ENCODE data around the gene CD59. TPM values are rescaled to one million over a fixed set of nuclear protein-coding genes. Genes with fewer than 3 reads are reported as not detected.
A peak's percentile ranks its signal among the peaks of the same experiment; 100 is the strongest.

CD59 gene
- total RNA-seq, 4 donors from 2014 or later, result 252 to 647 (median 432) TPM

DNA sequence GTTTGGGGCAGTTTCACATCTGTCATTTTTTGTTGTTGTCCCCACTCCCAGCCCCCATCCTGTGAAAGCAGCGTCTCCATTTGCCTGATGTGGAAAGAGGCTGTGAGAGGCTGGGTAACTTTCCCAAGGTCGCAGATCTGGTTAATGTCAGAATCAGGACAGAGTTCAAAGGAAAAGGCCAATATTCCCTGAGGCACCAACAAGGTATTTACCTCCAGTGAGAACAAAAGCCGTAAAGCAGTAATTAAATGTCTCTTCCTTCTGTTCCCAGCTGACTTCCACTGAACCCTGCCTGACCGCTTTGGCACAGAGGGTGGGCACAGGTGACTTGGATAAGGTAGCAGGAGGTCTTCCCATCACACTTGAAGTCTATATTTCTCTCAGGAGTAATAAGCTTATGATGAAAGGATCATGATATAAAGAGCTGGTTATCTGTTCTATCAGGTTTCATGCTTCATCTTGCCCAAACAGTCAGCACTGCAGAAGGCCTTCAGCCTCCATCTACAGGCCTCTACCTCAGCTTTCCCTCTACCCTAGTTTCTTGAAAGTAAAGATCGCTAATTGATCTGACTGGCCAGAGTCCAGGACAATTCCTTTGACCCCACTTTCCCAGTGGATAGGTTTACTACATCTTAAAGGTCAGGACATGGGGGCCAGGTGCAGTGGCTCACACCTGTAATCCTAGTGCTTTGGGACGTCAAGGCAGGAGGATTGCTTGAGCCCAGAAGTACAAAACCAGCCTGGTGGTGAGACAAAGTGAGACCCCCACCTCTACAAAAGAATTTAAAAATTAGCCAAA lies 45.0 kb downstream of the CD59 start:
- peaks cover 0 to 61% (median 17%) of the 10 kb centered on the region in 3 donors for H3K4me1 ChIP-seq
- 60 to 63% methylated on average over 1 to 5 of the region's 6 CpGs for WGBS, 2 donors (ENCODE audit: low coverage in 1 of 2)
- no peak for TF ChIP-seq EP300 (IDR thresholded peaks at IDR 0.05)
- H3K27ac ChIP-seq, result peak overlapping the region; percentile 64 to 86 (median 76)
- no peak overlapping the region for H3K4me3 ChIP-seq
- ATAC-seq, result no peak
- no peaks in the 10 kb centered on the region for H3K36me3 ChIP-seq
- no peaks in the 10 kb centered on the region for H3K9me3 ChIP-seq
- no peaks in the 10 kb centered on the region for H3K27me3 ChIP-seq

DNA sequence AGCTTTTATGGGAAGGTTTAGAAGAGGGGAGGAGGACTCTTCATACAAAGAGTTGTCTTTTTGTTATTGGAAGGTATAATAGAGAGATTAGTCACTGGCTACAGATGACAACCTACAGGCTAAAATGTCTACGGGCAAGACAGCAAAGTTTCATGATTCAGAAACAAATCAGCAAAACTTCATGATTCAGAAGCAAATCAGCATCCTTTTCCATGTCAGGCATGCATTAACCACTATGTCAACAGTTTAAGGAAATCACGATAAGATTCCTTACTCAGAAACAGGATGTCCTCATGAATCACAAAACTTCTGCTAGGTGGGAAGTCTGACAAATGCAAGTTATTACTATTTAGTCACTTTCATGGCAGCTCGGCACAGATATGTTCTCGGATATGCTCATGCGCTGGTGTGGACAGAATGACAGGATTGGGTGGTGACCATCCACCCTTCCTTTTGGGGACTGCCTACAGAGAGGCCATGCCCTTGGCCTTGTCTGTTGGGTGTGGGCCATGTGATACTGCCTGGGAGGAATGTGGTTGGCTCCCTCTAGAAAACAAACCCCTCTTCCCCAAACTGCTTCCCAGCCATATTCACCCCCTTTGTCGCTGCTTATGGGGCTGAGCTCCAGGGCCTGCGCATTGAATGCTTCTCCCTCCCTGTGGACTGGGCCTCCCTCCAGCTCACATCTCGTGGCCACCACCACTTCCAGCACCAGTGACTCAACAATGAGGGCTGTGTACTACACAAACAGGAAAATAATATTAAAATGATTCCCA lies 45.7 kb downstream of the CD59 start:
- H3K27ac ChIP-seq, result peak overlapping the region; percentile 24 to 86 (median 76)
- peaks cover 0 to 59% (median 17%) of the 10 kb centered on the region in 3 donors for H3K4me1 ChIP-seq
- H3K27me3 ChIP-seq, result no peaks in the 10 kb centered on the region
- no peaks in the 10 kb centered on the region for H3K36me3 ChIP-seq
- TF ChIP-seq CTCF (IDR thresholded peaks at IDR 0.05) (no peak), EP300 (IDR thresholded peaks at IDR 0.05) (no peak), POLR2A (IDR thresholded peaks at IDR 0.05) (no peak), POLR2AphosphoS5 (IDR thresholded peaks at IDR 0.05) (peak; percentile 74)
- H3K9me3 ChIP-seq, result no peaks in the 10 kb centered on the region
- WGBS, 2 donors (ENCODE audit: low coverage in 1 of 2), result 23 to 52% methylated on average over 5 to 6 of the region's 8 CpGs
- ATAC-seq, result peak; percentile 86
- H3K4me3 ChIP-seq, result no peak overlapping the region

DNA sequence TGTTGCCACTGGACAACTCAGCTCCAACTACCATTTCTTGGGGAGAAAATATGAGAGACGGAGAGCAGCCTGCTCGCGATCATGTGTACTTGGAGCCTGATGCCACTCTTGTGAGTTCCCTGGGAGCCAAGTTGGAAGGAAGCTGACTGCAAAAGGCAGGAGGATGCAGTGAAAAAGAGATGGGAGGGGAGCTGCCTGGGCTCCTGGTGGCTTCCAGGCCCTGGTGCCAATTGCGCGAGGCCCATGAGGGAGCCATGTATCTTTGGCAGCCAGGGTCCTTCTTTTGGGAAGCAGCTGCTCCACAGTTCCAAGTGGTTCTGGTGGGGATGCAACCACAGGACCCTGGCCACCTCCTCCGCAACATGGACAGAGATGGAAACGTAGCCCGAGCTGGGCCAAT lies 46.7 kb downstream of the CD59 start:
- 90 to 94% methylated on average over 5 to 6 of the region's 8 CpGs for WGBS, 2 donors (ENCODE audit: low coverage in 1 of 2)
- H3K4me3 ChIP-seq, result no peak overlapping the region
- no peak for ATAC-seq

DNA sequence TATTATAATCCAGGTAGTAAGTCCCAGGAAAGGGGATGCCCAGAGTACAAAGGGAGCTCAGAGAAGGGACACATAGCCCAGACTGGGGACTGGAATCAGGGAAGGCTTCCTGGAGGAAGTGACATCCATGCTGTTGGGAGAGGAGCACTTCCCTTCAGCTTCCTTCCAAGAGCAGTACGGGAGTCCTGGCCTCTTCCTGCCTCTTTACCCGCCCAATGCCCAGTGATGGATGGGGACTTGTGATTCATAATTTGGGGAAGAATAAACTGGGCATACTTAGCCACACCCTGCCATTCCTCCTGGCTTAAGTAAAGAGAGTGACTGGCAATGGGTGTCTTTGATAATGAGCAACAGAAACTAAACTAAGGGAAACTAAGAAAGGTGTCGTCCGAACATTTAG lies 47.1 kb downstream of the CD59 start:
- WGBS, 2 donors (ENCODE audit: low coverage in 1 of 2), result 40 to 83% methylated on average over 1 to 2 of the region's 4 CpGs
- H3K4me3 ChIP-seq, result no peak overlapping the region
- no peaks in the 10 kb centered on the region for H3K9me3 ChIP-seq
- H3K36me3 ChIP-seq, result no peaks in the 10 kb centered on the region
- peaks cover 0 to 45% (median 17%) of the 10 kb centered on the region in 3 donors for H3K4me1 ChIP-seq
- peak overlapping the region in 3 of 4 donors; percentile 73 to 86 (median 79) for H3K27ac ChIP-seq
- H3K27me3 ChIP-seq, result no peaks in the 10 kb centered on the region
- no peak for TF ChIP-seq EP300 (IDR thresholded peaks at IDR 0.05)
- TF ChIP-seq POLR2AphosphoS5 (IDR thresholded peaks at IDR 0.05), result no peak
- TF ChIP-seq CTCF (IDR thresholded peaks at IDR 0.05), result no peak
- no peak for TF ChIP-seq POLR2A (IDR thresholded peaks at IDR 0.05)
- ATAC-seq, result no peak

More for the DNA sequence above, 46.7 kb downstream of the CD59 start:
- Histone ChIP-seq H3K27me3 (no peaks in the 10 kb centered on the region), H3K36me3 (no peaks in the 10 kb centered on the region), H3K9me3 (no peaks in the 10 kb centered on the region), H3K4me1 (peaks cover 0 to 49% (median 17%) of the 10 kb centered on the region in 3 donors), H3K27ac (peak overlapping the region in 3 of 4 donors; percentile 73 to 86 (median 79))
- TF ChIP-seq POLR2A (IDR thresholded peaks at IDR 0.05) (no peak), EP300 (IDR thresholded peaks at IDR 0.05) (no peak), CTCF (IDR thresholded peaks at IDR 0.05) (no peak), POLR2AphosphoS5 (IDR thresholded peaks at IDR 0.05) (no peak)

DNA sequence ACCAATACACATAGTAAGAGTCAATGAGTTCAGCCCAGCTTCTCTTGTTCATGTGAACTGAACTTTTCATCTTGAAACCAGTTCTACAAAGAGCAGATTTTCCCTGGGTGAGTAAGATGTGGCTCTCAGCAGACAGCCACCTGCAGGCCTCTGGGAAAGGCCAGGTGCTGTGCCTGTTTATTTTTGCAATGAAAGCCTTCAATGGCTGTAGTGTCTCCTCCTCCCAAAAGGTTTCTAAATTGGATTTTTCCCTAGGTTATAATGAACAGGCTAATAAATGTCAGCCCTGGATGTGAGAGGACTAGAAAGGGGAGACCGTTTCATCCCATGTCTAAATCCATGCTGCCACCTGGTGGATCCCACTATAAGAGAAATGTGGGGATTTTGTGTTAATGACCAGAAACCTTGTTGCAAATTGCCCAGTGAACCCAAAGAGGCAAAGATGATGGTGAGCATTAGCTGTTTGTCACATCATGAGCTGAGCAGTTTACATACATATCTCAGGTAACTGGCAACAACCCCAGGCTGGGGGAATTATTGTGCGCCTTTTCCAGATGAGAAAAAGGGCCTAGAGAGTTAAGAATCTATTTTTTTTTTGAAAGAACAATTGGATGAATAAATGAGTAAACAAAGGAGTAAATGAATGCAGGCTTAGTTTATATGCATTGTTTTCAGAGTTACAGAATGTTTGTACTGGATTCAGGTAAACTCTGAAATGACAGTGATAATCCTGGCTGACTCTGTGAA lies 48.3 kb downstream of the CD59 start:
- Histone ChIP-seq H3K36me3 (no peaks in the 10 kb centered on the region), H3K27me3 (peaks cover 4% of the 10 kb centered on the region), H3K27ac (no peak overlapping the region), H3K9me3 (no peaks in the 10 kb centered on the region), H3K4me1 (peaks cover 0 to 33% (median 16%) of the 10 kb centered on the region in 3 donors), H3K4me3 (no peak overlapping the region)
- no peak for ATAC-seq
- TF ChIP-seq POLR2AphosphoS5 (IDR thresholded peaks at IDR 0.05), result no peak
- TF ChIP-seq CTCF (IDR thresholded peaks at IDR 0.05), result peak; percentile 19 to 63 (median 48)
- 50 to 60% methylated on average over 2 of the region's 2 CpGs for WGBS, 2 donors (ENCODE audit: low coverage in 1 of 2)
